NCI-H1105 (cell line): ENCODE results near the gene BIVM.
A peak's percentile ranks its signal among the peaks of the same experiment; 100 is the strongest.
"Not testable (repeated sequence)": the region's sequence is repeated elsewhere in the genome, so short reads cannot be mapped to it uniquely, and the experiment has no call there.

Experiments used
- DNase-seq: peaks from one replicate; lab custom pipeline; 2025; lab: John Stamatoyannopoulos, UW

Gene BIVM, protein sequence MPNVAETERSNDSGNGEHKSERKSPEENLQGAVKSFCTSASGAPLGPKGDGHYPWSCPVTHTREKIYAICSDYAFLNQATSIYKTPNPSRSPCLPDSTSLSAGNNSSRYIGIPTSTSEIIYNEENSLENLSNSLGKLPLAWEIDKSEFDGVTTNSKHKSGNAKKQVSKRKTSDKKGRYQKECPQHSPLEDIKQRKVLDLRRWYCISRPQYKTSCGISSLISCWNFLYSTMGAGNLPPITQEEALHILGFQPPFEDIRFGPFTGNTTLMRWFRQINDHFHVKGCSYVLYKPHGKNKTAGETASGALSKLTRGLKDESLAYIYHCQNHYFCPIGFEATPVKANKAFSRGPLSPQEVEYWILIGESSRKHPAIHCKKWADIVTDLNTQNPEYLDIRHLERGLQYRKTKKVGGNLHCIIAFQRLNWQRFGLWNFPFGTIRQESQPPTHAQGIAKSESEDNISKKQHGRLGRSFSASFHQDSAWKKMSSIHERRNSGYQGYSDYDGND

DNA sequence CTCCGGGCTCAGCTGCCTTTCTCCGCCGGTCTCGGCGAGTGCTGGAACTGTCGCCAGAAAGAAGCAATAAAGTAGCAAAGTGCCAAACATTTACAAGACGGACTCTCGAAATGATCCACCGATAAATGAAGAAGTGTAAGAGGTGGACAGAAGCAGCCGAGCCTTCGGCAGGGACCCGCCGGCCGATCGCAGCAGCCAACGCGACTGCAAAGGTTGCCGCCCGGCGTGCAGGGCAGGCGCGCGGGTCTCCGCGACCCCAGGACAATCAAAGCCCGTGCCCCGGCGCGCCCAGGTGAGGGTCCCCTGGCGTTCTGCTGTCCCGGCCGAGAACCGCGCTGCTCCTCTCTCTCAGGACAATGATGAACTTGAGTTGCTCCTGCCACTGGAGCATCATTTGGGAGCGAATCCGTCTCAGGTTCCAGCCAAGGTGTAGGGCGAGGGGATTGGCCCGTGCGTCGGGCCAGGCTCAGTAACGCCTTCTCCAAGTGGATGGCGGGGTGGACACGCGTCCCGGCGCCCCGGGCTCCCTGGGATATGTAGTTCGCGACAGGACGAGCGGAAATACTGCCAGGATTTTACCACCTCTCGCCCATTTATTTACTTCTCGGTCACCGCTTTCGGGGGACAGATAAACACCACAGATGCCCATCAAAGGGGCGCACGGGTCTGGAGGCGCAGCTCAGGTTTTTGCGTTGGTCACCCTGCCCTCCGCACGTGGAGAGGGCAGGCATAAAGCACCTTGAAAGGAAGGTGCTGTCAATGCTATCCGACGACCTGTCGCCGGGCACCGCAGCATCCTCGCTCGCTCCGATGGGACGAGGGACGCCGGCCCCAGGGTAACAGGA, at the start of gene BIVM, which contains the start of gene POGLUT2:
TSS of gene BIVM (plus strand) at position 539 of the 845 bp plus-strand sequence. CDS start 8,149 bp downstream, outside the sequence.
TSS of gene POGLUT2 (minus strand) at position 396 of the 845 bp plus-strand sequence. CDS start at position 90, 306 bp downstream.
- DNase-seq: peak; percentile 76

DNA sequence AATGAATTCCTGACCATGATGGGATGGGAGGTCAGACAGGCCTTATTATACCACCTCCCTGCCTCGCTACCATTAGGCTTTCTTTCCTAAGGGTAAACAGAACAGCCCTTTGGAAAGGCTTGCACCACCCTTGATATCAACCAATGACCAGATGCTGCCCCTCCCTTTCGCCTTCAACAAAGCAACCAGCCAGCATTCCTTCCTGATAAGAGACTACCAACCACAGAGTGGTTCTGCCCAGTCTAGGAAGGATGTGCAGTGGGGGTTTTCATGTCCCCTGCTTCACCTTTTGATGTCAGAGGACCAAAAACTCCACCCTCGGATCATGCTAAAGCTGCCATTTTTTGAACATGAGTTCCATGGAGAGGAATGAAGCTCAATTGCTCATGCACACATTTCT, 47.0 kb upstream of the BIVM start:
- no peak for DNase-seq

DNA sequence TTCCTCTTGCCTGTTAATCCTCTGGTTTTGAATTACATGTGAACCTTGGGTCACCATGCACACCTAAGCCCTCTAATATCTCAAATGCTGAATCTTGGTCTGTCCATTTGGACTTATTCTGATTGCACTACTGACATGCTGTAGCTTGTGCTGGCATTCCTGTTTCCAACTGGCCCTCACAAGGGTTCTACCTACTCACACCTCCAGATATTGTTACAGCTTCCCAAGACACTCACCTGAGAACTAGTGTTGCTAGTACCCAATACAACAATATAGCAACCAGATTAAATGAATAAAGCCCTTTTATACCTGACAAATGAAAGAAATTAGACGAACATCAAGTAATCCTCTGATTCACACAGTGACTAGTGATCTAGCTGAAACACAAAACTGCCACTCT, 41.9 kb upstream of the BIVM start:
- no peak for DNase-seq

DNA sequence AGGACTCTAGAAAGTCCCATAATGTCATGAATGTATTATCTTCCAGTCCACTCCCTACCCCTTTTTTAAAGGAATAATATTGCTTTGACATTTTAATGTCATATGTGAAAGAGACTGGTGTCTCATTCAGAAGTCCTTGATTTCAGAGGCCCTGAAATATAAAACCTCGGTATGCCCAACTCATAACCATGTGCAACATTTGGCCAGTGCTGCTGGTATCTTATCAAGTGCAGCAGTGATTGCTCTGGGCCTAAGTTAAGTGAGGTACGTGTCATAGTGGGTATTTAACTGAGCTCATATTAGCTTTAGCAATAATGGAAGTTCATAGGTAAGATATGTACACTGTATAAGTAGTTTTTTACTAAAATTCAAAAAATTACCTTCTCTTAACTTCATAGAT, 40.1 kb upstream of the BIVM start:
- DNase-seq: no peak

DNA sequence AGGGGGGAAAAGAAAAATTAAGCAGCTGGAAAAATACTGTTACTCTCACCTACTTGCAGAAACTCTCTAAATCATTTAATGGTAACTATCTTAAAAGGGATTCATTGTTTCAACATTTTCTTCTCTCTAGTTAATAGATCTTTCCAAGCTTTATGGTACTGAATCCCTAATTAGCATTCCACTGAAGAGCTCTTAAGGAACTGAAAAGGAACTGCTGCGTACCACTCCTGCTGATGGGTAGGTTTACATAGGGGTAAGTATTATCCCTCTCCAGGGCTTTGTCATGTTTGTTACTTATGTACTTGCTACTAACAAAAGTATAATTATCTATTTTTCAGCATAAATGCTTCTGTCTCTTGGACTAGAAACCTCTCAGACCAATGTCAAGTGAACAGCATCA, 37.8 kb upstream of the BIVM start:
- DNase-seq: no peak

DNA sequence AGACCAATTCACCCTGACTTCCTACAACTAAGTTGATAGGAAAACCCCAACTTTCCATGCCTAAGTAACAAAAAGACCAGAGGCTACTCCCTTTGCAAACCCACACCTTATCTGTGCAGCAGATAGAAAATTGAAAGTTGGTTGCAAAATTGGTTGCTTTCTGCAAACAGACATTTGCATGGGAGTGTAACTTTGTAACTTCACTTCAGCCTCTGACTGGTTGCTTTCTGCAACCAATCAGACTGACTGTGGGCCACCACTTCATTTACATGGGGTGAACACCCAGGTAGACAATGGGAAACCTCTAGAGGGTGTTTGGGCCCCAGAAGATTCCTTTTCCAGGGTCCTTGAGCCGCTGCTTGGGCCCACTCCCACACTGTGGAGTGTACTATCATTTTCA, 35.2 kb upstream of the BIVM start:
- DNase-seq: no peak

DNA sequence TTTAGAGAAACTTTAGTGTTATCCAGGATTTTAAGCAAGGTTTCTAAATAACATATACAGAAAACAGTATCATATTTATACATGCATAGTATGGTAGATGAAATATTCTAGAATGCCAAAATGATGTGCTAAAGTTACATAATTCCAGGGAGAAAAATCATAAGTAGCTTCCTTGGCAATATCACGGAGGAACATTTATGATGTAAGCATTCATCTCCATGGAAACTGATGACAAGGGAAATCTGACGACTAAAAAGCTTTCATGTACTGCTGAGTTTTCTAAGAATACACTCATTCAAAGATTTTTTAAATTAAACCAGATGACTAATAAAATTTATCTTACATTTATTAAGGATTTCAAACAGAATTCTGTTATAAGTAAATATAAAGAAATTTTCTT, 30.0 kb upstream of the BIVM start:
- no peak for DNase-seq

DNA sequence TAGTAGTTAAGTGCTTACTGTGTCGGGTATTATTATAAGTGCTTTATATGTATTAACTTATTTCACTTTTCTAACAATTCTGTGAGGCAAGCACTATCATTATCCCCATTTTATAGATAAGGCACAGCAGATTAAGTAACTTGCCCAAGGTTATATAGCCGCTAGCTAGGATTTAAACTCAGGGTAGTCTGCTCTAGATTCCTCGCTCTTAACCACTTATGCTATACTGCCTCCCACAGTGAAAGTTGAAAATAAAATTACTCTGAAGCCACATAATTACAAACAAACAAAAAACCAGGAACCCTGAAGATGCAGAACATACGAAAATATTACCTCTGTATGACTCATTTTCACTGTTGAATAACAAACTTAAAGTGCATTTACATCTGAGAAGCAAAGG, 29.2 kb upstream of the BIVM start:
- DNase-seq: no peak

DNA sequence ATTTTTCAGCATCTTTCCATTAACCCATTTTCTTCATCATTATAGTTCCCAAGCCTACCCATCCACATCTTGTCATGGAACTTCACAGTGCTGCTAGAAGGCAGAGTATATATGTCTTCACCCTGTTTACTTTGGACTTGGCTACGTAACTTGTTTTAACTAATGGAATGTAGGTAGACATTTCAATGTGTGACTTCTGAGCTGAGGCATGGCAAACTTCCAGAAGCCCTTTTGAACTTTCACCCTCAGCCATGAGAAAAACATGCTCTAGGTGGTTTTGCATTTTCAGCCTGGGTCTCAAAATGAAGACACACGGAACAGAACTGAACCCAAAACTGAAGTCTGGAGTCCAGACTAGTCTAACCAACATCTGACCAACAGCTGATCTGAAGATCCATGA, 28.5 kb upstream of the BIVM start:
- no peak for DNase-seq

DNA sequence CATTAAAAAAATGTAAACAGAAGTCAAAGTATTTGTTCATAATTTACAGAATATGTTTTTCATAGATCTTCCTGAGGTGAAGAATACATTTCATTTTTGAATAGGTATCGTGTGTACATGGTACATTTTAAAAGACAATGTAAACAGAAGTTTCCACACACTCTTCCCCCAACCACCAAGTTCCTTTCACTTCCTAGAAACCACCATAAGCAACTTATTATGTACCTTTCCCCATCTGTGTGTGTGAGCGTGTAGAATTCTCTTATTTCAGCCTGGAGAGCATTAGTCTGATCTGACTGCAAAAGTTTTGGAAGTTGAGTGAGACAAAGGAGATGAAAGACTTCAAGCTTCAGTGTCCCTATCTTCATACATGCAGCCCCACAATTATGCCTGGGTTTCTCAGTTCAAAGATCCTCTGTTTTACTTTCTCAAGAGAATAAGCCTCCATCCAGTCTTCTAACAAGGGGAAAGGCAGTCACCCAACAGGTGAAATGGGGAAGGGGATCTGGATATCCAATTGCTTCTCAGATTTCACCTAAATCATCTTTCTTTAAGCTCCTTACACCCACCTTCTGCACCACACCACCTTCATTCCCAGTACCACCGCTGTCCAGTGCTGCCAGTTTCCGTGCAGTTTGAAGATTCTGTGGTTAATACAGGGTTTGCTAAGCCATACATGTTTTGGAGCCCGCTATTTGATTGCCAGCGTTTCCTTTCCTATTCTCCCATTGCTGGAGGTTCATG, 27.4 kb upstream of the BIVM start:
- DNase-seq: no peak

DNA sequence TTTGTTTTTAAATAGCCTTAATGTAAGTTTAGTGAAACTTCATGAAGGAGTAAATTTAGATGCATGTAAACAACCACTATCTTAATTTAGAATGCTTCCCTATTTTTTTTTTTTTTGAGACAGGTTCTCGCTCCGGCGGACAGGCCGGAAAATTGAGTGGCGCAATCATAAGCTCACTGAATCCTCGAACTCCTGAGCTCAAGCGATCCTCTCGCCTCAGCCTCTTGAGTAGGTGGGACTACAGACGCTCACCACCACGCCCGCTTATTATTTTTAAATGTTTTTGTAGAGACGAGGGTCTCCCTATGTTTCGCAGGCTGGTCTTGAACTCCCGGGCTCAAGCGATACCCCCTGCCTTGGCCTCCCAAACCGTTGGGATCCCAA, 26.9 kb upstream of the BIVM start:
- no peak for DNase-seq

DNA sequence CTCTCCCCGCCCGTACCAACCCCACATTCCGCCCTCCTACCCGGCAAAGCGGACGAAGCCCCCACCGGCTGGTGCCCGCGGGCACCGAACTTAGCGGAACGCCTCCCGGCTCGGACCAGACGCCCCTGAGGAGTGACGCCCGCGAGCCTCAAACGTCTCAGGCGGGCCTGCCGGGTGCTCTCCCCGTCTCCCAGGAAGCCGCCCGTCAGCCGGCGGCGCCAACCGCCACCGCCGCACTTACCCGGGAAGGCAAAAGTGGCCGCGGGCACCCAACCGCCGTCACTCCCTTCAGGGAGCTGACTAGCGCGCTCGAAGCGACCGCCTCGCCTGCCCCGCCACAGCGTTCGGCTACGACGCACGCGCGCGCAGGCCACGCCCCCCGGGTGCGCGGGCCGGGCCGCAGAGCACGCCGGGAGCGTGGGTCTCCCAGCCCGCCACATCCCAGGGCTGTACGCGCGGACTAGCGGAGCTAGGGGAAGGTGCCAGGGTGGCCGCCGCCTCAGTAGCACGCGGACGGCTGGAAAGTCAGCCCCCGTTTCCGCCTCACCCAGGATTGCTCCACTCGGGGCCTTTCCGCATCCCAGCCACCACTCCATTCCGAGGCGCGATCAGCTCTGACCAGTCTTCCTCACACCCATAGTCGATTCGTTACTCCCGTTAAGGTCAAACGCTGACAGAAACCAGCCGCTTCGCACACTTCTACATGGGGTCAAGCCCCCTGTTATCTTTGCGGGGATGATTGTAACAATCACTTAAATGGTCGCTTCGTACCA, 25.3 kb upstream of the BIVM start, which contains the start of gene TEX30:
TSS of gene TEX30 (minus strand) at position 346 of the 773 bp plus-strand sequence. CDS start 3,760 bp downstream, outside the sequence.
- DNase-seq: no peak

DNA sequence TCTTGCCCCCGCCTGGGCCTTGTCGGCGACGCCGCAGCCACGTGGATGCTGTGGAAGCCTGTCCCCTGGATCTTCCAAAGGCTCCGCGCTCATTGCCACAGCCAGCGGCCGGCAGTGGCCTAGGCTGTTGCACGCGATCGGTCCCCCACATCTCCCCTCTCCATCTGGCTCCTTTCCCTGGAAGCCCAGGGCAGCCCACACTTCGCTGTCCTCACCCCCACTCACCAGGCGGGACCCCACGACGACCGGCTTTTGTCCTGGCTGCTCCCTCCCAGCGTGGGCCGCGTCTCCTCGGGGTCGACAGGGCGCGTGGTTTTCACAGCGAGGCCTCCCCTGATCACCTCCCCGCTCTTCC, 24.7 kb upstream of the BIVM start:
- DNase-seq: no peak

DNA sequence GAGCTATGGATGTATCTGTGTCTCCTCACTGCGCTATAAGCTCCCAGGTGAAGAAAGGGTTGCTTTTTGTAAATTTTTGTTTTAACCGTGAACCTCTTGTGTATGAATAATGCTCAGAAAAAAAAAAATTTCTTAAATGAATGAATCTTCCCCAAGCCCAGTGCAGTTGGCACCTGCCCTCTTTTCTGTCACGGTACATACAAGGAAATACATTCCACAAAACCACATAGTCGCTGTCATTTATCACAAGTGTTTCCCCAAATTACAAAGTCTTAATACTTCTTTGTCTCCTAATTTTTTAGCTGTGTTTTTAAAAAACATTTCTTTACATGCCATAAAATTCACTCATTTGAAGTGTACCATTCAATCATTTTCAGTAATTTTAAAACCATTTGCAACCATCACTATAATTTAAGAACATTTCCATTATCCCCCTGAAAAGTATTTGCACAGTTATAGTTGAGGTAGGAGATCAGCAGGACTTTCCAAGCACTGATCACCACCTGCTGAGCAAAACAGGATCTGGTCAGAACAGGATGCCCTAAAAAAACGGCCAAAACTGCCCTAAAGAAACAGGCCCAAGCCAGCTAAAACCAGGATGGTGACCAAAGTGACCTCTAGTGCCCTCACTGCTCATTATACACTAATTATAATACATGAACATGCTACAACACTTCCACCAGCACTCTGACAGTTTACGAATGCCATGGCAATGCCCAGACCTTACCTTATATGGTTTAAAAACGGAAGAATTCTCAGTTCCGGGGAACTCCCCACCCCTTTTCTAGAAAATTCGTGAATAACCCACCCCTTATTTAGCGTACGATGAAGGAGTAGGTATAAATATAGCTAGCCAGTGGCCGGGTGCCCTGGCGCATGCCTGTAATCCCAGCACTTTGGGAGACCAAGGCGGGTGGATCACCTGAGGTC, 24.1 kb upstream of the BIVM start:
- no peak for DNase-seq

DNA sequence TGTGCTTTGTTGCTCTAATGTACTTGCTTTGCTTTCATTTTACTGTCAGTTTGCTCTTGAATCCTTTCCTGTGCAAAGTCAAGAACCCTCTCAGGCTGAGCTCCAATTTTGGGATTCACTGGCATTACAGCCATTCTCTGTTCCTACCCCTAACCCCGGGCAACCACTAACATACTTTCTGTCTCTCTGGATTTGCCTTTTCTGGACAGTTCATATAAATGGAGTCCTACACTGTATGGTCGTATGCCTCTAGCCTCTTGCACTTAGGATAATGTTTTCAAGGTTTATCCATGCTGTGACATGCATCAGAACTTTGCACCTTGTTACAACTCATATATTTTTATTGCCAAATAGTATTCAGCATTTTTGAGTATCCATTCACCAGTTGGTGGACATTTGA, 22.6 kb upstream of the BIVM start:
- DNase-seq: no peak

DNA sequence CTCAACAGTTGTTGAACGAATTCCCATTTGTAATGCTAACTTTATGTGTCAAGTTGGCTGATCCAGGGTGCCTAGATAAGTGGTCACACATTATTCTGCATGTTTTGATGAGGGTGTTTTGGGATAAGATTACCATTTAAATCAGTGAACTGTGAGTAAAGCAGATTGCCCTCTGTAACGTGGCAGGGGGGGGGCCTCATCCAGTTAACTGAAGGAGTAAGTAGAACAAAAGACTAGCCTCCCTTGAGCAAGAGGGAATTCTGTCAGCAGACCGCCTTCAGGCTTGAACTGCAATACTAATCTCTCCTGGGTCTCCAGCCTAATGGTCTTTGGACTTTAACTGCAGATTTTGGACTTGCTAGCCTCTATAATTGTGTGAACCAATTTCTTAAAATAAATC, 21.2 kb upstream of the BIVM start:
- DNase-seq: no peak

DNA sequence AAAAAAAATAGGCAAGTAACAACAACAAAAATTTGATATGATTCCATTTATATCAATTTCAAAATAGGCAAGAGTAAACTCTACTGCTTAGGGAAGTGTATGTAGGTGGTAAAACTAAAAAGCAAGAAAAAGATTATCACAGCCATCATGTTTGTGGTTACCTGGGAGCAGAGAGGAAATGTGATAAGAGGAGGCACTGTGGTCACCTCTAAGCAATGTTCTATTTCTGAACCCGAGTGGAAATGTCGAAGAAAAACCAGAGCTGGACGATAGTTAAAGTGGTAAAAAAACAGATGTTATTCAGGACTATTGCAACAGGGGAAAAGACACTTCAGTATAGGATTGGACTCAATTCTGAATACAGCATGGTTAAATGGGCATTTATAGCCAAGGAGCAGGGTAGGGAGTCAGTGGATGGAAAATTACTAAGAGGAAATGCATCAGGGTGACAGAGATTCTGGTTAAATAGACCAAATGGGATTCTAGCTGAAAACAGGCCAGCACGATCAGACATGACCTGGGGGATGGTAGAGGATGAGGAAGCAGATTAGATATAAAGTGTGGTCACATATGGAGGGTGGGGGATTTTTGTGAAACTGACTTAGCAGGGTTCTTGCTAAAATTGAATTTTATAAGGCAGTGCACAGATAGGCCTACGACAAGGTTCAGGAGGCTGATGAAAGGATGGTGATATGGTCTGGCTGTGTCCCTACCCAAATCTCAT, 19.3 kb upstream of the BIVM start:
- DNase-seq: no peak

DNA sequence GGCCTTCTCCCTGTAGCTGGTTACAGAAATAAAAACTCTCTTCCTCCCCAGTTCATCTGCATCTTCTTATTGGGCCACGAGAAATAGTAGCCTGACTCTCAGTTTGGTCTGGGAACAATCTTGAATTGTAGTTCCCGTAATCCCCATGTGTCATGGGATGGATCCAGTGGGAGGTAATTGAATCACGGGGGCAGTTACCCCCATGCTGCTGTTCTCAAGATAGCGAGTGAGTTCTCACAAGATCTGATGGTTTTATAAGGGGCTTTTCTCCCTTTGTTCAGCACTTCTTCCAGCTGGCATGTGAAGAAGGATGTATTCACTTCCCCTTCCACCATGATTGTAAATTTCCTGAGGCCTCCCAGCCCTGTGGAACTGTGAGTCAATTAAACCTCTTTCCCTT, 18.3 kb upstream of the BIVM start:
- DNase-seq: not testable (repeated sequence)

DNA sequence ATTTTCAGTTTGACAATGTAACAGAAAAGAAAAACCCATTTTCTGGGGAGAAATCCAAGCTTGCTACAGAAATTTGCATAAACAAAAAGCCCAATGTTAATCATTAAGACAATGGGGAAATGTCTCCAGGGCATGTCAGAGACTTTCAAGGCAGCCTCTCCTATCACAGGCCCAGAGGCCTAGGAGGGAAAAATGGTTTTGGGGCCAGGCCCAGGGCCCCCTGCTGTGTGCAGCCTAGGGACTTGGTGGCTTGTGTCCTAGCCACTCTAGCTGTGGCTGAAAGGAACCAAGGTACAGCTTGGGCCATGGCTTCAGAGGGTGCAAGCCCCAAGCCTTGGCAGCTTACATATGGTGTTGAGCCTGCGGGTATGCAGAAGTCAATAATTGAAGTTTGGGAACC, 17.3 kb upstream of the BIVM start:
- no peak for DNase-seq

DNA sequence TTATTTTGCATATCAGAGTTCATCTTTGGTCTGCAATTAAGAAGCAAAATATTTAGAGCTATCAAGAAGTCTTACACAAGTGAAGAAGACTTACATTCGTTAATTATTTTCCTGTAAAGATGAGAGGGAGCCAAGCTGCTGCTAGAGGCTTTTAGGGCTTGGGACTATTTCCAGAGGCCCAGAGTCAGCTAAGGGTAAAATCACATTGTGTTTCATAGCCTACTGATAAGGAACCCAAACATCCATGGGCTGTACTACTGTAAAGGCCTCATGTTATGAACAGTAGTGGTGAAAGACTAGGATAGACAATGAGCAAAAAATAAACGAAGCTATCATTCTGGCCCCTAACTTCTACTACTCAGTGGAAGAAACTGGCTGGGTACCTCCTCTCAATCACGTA, 14.4 kb upstream of the BIVM start:
- DNase-seq: no peak
